GM19324 (cell line): ENCODE data around the gene DNAJC22.
A peak's percentile ranks its signal among the peaks of the same experiment; 100 is the strongest.

Experiments
- ATAC-seq: cut with Tn5 transposase; IDR thresholded peaks from one replicate; pipeline ENCODE4 v1.9.1; 2021; ENCODE audit warnings: mild to moderate bottlenecking, moderate library complexity; ENCODE audit not compliant: unreplicated experiment, low FRiP score

The DNAJC22 gene

GRCh38 chr12:49342914-49343731, 3.6 kb upstream of the DNAJC22 start:
- ATAC-seq = no peak

- ATAC-seq = no peak
Observed at GRCh38 chr12:49344486-49345050, 2.1 kb upstream of the DNAJC22 start.

GRCh38 chr12:49345051-49345824, 1.4 kb upstream of the DNAJC22 start:
- ATAC-seq = no peak

GRCh38 chr12:49345825-49346658, 646 bp upstream of the DNAJC22 start:
- no peak for ATAC-seq

GRCh38 chr12:49347311-49348193, 864 bp downstream of the DNAJC22 start:
- ATAC-seq = peak; percentile 46

GRCh38 chr12:49348781-49349180, 2.1 kb downstream of the DNAJC22 start:
- no peak for ATAC-seq

- no peak for ATAC-seq
Observed at GRCh38 chr12:49349266-49349665, 2.6 kb downstream of the DNAJC22 start.

- no peak for ATAC-seq
Observed at GRCh38 chr12:49352351-49352750, 5.7 kb downstream of the DNAJC22 start.

GRCh38 chr12:49355913-49356312, 9.2 kb downstream of the DNAJC22 start:
- no peak for ATAC-seq

- ATAC-seq = no peak
Observed at GRCh38 chr12:49357103-49357678, 10.5 kb downstream of the DNAJC22 start.

GRCh38 chr12:49358483-49359141, 11.9 kb downstream of the DNAJC22 start:
- ATAC-seq = peak; percentile 48

- ATAC-seq = no peak
Observed at GRCh38 chr12:49359671-49360070, 13.0 kb downstream of the DNAJC22 start.

- no peak for ATAC-seq
Observed at GRCh38 chr12:49362077-49362476, 15.4 kb downstream of the DNAJC22 start.

- no peak for ATAC-seq
Observed at GRCh38 chr12:49364989-49365388, 18.3 kb downstream of the DNAJC22 start.

- no peak for ATAC-seq
Observed at GRCh38 chr12:49365542-49365941, 18.9 kb downstream of the DNAJC22 start.

GRCh38 chr12:49366096-49366651, 19.5 kb downstream of the DNAJC22 start:
- ATAC-seq = peak; percentile 3

- peak; percentile 70 for ATAC-seq
Observed at GRCh38 chr12:49366652-49367380, 20.1 kb downstream of the DNAJC22 start.
